Pulmonary artery endothelial cell (primary cell): ENCODE data around the gene DDX10. TPM values are rescaled to one million over a fixed set of nuclear protein-coding genes. Genes with fewer than 3 reads are reported as not detected.
"Not testable (repeated sequence)": the region's sequence is repeated elsewhere in the genome, so short reads cannot be mapped to it uniquely, and the experiment has no call there.

ENCODE experiments used
- DNase-seq: peaks from one replicate; pipeline ENCODE4 v3.0.0-alpha.2; 2011; ENCODE audit warnings: low read depth, low spot score
- total RNA-seq: library from RNA; depleted of rRNA; stranded (reverse); fragments of >200 nt; gene quantifications from 2 replicates; pipeline ENCODE4 v1.2.3, GENCODE V29; 2014

The DDX10 gene
- total RNA-seq, 1 donor from 2014 or later, result 46.2 TPM

DNA sequence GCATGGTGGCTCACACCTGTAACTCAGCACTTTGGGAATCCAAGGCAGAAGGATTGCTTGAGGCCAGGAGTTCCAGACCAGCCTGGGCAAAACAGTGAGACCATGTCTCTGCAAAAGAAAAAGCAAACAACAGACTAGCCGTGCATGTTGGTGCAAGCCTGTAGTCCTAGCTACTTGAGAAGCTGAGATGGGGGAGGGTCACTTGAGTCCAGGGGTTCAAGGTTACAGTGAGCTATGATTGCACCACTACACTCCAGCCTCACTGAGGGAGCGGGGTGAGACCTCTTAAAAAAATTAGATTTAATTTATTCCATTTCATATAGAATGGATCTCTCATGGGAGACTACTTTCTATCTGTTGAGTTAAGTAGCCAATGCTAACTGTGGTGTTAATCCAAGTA is 50.4 kb downstream of the DDX10 start:
- no peak for DNase-seq

DNA sequence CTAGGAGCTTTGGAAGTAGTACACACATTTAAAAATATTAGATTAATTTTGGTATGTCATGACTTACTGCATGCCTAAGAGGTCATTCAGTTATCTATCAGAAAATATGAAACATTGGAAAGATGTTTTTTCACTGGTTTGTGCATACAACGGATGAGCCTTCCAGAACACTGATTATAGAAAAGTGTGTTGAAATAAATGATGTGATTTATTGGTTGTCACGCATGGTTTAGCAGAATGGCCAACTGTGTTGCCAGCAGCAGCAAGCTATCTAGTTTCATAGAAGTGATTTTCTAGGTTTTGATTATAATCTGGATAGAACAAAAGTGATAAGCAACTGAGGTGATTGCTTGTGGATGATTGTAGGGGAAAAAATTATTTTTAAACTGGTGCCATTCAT is 53.6 kb downstream of the DDX10 start:
- DNase-seq, result no peak

DNA sequence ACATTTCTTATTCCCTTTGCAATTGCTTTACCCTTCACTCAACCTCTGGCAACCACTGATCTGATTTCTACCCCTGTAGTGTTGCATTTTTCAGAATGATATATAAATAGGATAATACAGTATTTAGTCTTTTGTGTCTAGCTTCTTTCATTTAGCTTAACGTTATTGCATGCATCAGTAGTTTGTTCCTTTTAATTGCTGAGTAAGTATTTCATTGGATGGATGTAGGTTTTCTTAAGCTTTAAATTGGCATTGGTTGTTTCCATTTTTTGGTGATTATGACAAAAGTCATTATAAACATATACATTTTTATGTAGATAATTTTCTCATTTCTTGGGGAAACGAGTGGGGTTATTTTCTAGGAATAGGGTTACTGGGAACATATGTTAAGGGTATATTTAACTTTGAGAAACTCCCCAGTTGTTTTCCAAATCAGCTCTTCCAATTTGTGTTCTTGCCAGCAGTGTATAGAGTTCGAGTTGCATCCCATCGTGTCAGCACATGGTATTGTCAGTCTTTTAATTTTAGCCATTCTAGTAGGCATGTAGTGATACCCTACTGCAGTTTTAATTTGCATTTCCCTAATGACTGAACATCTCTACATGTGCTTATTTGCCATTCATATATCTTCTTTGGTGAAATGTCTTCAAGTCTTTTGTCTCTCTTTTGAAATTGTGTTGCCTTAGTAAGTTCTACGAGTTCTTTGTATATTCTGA is 60.3 kb downstream of the DDX10 start:
- no peak for DNase-seq

DNA sequence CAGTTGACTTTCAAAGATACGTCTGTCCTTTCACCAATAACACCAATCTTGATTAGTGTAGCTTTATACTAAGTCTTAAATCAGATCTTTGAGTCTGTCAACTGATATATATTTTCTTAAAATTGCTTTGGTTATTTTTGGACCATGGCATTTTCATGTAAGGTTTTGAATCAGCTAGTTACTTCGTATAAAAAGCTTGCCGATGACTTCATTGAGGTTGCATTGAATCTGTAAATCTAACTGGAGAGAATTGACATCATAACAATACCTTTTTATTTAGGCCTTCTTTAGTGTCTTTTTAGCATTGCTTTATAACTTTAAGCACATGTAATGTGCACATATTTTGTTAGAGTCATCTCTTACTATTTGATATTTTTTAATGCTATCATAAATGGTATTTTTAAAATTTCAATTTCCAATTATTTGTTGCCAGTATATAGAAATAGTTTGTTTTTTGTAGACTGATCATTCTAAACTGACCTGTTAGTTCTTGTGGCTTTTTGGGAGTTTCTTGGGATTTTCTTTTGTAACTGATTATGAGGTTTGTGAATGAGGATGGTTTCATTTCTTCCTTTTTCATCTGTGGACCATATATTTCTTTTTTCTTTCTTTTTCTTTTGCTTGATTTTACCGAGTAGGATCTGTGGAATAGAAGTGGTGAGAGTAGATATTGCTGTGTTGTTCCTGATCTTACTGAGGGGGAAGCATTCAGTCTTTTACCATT is 61.4 kb downstream of the DDX10 start:
- no peak for DNase-seq

DNA sequence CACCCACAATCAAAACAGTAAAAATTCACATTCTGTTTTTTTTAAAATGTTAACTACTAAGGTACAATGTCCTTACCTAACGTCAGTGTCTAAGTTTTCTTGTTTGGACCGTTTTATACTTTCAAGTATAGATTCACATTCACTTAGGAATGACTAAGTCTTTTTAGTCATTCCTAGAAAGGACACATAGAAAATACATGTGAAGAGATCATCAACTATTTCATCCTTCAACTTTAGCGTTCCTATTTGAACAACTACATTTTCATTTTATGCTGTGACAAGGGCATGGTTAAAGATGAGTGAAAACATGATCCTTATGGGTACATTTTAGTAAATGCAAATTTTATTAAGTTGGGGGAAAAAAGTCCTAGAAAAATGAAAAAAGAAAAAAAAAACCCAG is 62.8 kb downstream of the DDX10 start:
- no peak for DNase-seq

DNA sequence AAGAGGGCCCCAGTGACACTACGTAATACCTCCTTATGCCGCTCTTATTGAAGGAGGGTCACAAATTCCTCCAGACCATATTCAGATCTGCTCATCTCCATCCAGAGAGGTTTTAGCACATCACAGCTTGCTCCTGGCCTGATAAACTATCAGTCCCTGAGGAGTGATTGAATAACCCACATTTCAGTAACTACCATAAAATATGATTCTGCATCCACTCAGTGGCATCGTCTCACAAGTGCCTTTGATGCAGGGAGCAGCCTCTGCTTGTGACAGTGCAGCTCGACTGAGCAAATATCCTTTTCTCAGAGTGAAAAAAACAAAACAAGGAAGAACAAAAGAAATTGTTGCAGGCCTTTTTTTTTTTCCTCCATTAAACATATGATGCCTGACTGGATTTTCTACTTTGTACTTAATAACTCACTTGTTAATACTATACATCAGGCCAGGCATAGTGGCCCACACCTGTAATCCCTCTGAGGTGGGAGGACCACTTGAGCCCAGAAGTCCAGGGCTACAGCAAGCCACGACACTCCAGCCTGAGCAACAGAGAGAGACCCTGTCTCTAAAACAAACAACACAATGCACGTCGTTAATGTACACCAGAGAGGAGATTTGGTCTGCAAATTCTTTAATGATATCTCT is 64.5 kb downstream of the DDX10 start:
- DNase-seq, result no peak

DNA sequence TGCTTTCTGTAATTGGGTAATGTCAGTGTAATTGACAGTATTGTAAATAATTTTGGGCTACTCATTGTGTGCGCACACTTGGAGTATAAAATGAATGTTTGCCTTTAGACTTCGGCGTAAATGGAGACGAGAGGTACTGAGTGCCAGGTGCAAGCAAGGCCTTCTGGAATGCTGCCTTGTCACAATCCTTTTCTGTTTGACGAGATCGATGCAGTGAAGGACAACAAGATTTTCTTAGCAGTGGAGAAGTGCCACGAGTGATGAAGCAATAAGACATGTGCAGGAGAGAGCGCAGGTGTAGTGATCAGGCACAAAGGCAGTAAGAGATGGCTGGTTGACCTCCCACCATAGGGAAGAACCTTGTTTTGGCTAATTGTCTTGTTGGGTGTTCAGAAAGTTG is 67.5 kb downstream of the DDX10 start:
- DNase-seq, result no peak

DNA sequence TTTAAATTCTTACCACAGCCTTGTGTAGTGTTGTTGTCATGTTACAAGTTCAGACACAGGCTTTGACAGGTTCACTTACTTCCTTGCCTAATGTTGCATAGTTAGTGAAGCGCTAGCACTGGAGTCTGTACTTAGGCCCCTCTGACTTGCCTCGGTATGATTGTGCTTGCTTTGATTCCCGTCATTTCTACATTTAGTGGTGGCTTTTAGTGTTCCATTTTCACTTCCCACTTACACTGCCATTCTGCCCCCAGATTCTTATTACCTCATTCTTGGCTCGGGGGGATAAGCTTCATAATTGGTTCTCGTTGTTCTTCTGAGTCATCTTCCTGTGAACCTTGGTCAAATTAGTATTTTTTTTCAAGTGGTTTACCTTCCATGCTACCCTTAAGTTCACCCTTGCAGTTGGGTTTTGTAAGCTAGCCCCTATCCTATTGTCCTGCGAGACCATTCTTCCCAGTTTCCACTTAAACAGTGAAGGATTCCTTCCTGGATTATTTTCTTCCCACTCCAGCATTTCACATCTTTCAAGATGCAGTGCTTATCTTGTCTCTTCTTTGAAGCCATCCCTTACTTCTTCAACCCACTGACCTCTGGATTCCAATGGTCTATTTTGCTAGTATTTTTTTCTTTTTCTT is 68.7 kb downstream of the DDX10 start:
- DNase-seq, result peak; percentile 11

DNA sequence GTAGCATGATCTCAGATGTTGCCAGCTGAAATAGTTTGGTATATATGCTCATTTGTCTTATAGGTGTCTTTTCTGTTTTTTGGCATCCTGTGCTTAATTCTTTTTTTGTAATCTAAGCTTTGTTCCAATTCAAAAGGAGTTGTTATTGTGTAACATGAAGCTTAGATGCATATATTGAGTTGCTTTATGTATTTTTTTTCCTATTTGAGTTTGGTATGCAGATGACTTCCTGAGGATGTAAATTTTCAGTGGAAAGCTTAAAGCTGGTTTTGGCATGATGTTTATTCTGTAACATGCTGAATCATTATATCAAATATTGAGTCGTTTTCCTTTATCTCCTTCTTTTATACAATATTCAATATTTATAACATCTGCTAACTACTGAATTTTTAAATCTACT is 69.4 kb downstream of the DDX10 start:
- DNase-seq, result peak; percentile 1

DNA sequence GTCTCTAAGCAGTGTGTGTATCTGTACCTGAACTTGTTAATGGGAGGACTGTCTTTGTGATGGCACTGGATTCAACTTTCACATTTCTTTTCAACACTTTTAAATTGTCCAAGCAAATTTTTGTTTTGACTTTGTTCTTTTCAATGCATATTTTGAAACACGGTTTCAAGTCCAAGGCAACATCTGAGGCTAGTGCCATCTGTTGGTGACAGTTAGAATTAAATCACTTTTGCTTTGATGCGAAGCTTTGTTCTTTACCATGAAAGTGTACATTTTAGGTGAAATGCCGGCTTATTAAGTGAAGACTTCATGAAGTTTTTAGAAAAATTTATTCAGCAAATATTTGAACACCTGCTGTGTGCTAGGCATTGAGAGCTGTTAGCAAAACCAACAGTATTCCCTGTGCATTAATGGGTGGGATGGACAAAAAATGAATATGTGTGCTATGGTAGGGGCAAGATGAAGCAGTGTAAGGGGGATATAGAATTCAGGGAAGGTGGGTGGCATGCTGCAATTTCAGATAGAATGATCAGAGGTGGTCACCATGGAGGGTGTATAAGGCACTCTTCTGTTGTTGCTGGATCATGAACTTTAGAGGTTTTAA is 70.2 kb downstream of the DDX10 start:
- peak; percentile 2 for DNase-seq

DNA sequence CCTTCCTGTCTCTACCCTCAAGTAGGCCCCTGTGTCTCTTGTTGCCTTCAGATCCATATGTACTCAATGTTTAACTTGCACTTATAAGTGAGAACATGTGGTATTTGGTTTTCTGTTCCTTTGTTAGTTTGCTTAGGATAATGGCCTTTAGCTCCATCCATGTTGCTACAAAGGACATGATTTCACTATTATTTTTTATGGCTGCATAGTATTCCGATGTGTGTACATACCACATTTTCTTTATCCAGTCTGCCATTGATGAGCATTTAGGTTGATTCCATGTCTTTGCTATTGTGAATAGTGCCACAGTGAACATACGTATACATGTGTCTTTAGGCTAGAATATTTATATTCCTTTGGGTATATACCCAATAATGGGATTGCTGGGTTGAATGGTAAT is 75.3 kb downstream of the DDX10 start:
- not testable (repeated sequence) for DNase-seq

DNA sequence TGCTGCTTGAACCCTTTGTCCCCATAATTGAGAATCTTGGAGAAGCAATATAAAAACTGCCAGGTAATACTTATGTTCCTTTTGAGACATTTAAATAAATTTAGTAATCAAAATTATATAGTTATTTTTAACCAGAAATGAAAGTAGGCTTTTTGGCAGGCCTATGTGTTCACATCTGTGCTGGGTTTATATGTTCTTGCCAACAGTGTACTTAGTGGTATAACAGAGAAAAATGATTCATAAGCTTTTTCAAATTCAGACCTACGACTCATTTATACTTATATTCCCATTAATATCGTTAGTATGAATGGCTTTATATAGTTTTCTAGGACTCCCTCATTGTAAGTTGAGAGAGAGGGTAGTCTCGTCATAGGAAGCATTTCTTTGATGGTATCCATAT is 79.0 kb downstream of the DDX10 start:
- DNase-seq, result no peak

DNA sequence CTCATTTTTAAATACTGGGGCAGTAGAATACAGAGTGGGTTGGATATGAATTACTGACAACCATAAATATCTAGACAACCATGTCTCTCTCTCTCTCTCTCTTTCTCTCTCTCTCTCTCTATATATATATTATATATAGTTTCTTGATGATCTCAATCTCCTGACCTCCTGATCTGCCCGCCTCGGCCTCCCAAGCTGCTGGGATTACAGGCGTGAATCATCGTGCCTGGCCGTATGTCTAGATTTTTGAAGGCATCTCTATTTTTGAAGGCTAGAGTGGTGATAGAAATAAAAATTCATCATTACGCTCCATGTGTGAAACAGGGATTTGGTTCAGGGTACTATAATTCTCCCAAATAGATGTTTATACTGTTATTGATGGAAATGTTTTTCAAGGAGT is 84.1 kb downstream of the DDX10 start:
- no peak for DNase-seq

DNA sequence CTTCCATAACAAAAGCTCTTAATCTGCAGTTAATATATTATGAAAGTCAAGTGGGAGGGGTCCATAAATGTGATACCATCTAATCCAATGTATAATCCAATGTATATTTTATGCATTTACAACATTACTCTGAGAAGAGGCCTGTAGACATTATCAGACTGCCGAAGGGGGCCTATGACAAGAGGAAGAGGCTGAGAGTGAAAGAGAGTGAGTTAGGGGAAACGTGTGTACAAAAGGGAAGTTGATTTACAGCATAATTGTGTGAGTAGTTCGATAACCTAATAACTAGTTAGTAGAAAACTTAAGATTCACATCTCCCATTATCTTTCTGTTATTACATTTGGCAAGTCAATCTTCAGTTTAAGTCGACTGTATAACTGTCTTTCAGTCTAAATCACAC is 86.6 kb downstream of the DDX10 start:
- no peak for DNase-seq

DNA sequence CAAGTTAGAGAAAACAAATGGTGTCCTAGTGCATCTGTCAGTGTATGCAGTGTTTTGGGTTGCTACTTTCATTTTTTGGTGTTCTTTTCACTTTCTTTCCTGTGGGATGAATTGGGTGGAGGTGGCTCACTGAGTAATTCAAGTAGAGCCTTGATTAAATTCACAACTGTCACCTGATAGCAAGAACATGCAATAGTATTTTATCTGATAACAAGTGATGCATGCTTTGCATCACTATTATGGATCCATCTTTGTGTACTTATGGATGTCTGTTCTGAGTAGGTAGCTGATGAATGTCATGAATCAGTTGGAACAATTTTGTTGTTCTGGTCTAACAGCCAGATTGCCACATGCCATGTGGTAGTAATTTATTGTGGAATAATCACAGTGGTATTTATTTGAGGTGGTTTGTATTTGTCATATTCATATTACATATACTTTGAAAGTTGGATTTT is 87.5 kb downstream of the DDX10 start:
- DNase-seq, result no peak

DNA sequence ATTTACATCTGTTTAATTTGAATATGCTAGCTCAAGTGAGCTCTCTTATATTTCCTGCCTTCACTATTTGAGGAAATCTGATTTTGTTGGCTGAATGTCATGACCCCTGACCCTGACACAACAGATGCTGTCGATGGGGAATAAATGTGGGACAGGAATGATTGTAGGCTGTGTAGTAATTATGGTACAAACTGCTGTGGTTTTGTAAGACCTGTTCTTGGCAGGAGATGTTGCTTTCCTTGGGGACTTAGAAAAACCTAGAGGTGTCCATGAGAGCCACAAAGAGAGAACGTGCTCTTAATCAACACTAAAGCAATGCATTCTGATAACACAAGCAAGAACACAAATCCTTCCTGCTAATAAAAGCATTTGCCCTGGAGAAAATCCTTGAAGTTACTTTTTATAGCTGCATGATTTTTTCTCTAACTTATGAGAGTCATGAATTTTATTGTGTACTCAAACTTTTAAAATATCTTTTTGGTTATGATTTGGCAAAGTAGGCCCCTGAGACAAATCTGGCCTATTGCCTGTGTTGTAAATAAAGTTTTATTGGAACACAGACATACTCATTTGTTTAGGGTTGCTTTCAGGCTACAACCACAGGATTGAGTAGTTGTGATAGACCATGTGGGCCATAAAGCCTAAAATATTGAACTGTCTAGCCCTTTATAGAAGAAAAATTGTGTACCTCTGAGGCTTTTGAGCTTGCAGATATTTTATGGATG is 90.2 kb downstream of the DDX10 start:
- no peak for DNase-seq

DNA sequence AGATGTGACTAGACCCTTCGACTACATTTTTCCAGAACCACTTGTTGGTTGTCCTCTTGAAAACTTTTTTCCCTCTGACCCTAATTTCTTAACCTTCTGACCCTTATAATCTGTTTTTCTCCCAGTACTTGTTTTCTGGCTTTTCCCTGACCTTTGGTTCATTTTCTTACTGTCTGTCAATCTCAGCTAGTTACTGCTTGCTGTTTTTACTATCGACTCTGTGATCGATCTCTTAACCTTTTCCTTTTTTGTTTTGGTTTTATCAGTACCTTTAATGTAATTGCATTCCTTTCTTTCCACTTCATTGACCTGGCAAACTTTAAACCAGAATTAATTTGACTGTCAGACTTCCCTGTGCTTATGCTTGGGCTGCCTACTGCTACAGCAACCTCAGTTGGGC is 92.8 kb downstream of the DDX10 start:
- DNase-seq, result no peak

DNA sequence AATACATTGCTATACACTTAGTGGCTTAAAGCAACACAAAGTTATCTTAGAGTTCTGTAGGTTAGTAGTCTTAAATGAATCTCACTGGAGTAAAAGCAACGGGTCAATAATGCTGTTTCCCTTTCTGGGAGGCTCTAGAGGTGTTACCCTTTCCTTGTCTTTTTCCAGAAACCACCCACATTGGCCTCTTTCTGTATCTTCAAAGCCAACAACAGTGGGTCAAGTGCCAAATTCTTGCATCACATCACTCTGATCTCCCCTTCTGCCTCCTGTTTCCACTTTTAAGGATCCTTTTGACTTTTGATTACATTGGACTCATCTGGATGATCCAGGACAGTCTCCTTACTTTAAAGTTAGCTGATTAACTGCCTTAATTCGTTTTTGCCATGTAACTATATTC is 93.6 kb downstream of the DDX10 start:
- DNase-seq, result no peak

DNA sequence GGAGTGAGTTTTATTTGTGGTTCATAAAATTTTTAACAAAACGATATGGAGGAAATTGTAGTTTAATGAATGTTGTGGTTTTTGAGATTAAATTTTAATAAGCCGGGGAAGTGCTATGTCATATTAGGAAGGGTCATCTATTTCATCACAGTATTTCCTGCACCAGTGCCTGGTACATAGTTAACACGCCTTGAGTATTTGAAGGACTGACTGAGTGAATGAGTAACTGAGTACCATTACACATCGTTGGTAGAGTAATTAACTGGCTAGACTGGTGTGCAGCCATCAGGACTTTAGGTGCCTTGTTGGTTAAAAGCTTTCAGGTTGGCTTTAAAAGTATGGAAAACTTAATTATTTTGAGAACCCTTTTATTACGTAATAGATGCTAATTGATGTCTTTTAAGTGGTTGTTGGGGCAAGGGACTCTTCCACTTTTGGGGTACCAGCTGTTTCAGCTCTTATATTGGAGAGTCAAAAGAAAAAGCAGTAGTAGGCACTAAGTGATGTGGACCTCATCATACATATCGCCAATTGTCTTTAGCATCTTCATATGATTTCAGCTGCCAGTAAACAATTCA is 101.8 kb downstream of the DDX10 start:
- no peak for DNase-seq

DNA sequence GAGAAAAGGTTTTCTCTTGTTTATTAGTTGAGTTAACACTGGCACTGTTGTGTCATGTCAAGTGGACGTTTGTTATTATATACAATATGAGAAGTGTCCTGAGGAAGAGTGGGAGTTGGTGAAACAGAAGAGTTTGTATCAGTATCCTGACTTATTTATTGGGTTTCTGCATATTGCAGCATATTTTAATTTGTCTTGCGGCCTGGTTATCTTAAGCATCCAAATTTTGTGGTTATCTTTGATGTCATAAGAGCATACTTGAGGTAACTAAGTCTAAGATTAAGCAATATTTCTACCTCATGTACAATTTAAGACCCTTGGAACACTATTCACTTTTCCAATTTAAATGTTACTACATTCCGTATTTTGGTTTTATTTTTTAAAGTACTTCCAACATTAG is 103.5 kb downstream of the DDX10 start:
- no peak for DNase-seq

DNA sequence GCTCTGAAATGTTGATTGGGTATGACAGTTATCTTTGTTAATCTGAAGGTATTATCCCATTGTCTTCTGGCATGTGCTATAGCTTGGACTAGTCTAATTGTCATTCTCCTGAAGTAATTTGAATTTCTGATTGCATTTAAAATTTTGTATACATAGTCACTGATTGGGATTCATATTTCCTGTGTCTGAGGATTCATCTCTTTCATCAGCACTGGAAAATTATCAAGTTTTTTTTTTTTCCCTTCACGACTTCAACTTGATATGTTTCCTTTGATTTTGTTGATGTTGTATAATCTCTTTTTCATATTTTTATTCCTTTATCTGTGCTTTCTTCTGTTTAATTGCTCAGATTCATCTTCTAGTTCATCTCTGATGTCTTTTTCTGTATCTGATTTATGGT is 104.1 kb downstream of the DDX10 start:
- no peak for DNase-seq
